Measurements from ENCODE around the gene CD59. TPM values are rescaled to one million over a fixed set of nuclear protein-coding genes. Genes with fewer than 3 reads are reported as not detected.

CD59 gene
- total and polyA plus RNA-seq, 2 of the 13 experiments (the other 11 are each of a cell fraction or from before 2014, with no cell fraction given): 127 to 289 TPM

GRCh38 chr11:33735271-33736147 is 714 bp downstream of the CD59 start (continued):
- no peak for TF ChIP-seq RNF219 (CRISPR knock-in tag; IDR thresholded peaks at IDR 0.05)
- no peak for TF ChIP-seq PITX1 (CRISPR knock-in tag; IDR thresholded peaks at IDR 0.05)
- no peak for TF ChIP-seq SETDB1 (CRISPR knock-in tag; IDR thresholded peaks at IDR 0.05; ENCODE audit: borderline replicate concordance)
- TF ChIP-seq ZNF616 (CRISPR knock-in tag; IDR thresholded peaks at IDR 0.05; ENCODE audit: low read depth): no peak
- TF ChIP-seq ZKSCAN8 (CRISPR knock-in tag; IDR thresholded peaks at IDR 0.05; ENCODE audit: borderline replicate concordance): no peak; the same call in 1 of the 2 replicates
- no peak for TF ChIP-seq PHF21A (CRISPR knock-in tag; IDR thresholded peaks at IDR 0.05)
- no peak for TF ChIP-seq ZFP1 (CRISPR knock-in tag; IDR thresholded peaks at IDR 0.05)
- TF ChIP-seq ZNF501 (CRISPR knock-in tag; IDR thresholded peaks at IDR 0.05): 0 out of 2 replicates have a peak, but pooled peaks have one; percentile 27
- 0 out of 2 replicates have a peak, but pooled peaks have one; percentile 6 for TF ChIP-seq ZNF629 (CRISPR knock-in tag; conservative IDR thresholded peaks at IDR 0.05)
- TF ChIP-seq RNF2 (conservative IDR thresholded peaks at IDR 0.05; ENCODE audit: low read depth): no peak
- no peak for TF ChIP-seq SRSF9 (IDR thresholded peaks at IDR 0.05; ENCODE audit: borderline replicate concordance, insufficient read depth, low read depth, low read length, poor library complexity, severe bottlenecking)
- no peak for TF ChIP-seq ZNF609 (CRISPR knock-in tag; IDR thresholded peaks at IDR 0.05; ENCODE audit: borderline replicate concordance)
- no peak for TF ChIP-seq MIXL1 (CRISPR knock-in tag; IDR thresholded peaks at IDR 0.05)
- TF ChIP-seq ZUFSP (CRISPR knock-in tag; IDR thresholded peaks at IDR 0.05; ENCODE audit: borderline replicate concordance): no peak
- TF ChIP-seq E2F2 (CRISPR knock-in tag; IDR thresholded peaks at IDR 0.05; ENCODE audit: borderline replicate concordance): no peak
- no peak for TF ChIP-seq JUNB (CRISPR knock-in tag; IDR thresholded peaks at IDR 0.05; ENCODE audit: borderline replicate concordance)
- TF ChIP-seq ZNF879 (CRISPR knock-in tag; IDR thresholded peaks at IDR 0.05): no peak
- no peak for TF ChIP-seq KLF13 (CRISPR knock-in tag; IDR thresholded peaks at IDR 0.05)
- TF ChIP-seq ZNF570 (CRISPR knock-in tag; IDR thresholded peaks at IDR 0.05; ENCODE audit: borderline replicate concordance): no peak

Data from HepG2 (cell line).